Spleen (tissue), 11 donors: ENCODE data around the gene ASH1L. TPM values are rescaled to one million over a fixed set of nuclear protein-coding genes. Genes with fewer than 3 reads are reported as not detected.
"Not testable (repeated sequence)": the region's sequence is repeated elsewhere in the genome, so short reads cannot be mapped to it uniquely, and the experiment has no call there.

Source experiments
- DNase-seq: peaks from one replicate; pipeline ENCODE4 v3.0.0-alpha.2; 2020
- H3K27ac ChIP-seq, 8 donors: fragments of 200-600 bp; sonication (generic) in 7 of 8; 1 replicate in 4 of 8; 2 replicates in 4 of 8; pipeline versions ENCODE4 v1.5.0 to v1.8.0; 2016 to 2021; ENCODE audit warnings: inconsistent platforms in 4 of 8, mild to moderate bottlenecking in 4 of 8, moderate library complexity in 1 of 8
- H3K27me3 ChIP-seq, 7 donors: fragments of 200-600 bp; sonication (generic) in 6 of 7; replicated peaks in 1 of 7; 1 replicate in 4 of 7; 2 replicates in 3 of 7; pipeline versions ENCODE4 v1.5.0 to v1.8.0; 2016 to 2021; ENCODE audit warnings: inconsistent platforms in 3 of 7, mild to moderate bottlenecking in 1 of 7
- H3K36me3 ChIP-seq, 6 donors: fragments of 200-600 bp; sonication (generic) in 5 of 6; 1 replicate in 4 of 6; 2 replicates in 2 of 6; pipeline versions ENCODE4 v1.5.0 to v1.8.0; 2016 to 2021; ENCODE audit warnings: inconsistent platforms in 2 of 6
- H3K4me1 ChIP-seq, 6 donors: fragments of 200-600 bp; sonication (generic) in 5 of 6; 1 replicate in 3 of 6; 2 replicates in 3 of 6; pipeline versions ENCODE4 v1.5.0 to v1.8.0; 2016 to 2021; ENCODE audit warnings: inconsistent platforms in 3 of 6
- H3K4me3 ChIP-seq, 8 donors: fragments of 200-600 bp; sonication (generic) in 7 of 8; 1 replicate in 4 of 8; 2 replicates in 4 of 8; pipeline versions ENCODE4 v1.5.0 to v1.8.0; 2016 to 2021; ENCODE audit warnings: inconsistent platforms in 4 of 8, mild to moderate bottlenecking in 4 of 8, moderate library complexity in 2 of 8
- H3K9me3 ChIP-seq, 8 donors: fragments of 200-600 bp; sonication (generic) in 7 of 8; 1 replicate in 4 of 8; 2 replicates in 4 of 8; pipeline versions ENCODE4 v1.5.0 to v1.8.0; 2016 to 2021; ENCODE audit warnings: inconsistent platforms in 4 of 8
- CTCF ChIP-seq, 11 experiments: fragments of 200-600 bp in 7 of 11; fragments of 450-650 bp in 4 of 11; sonication (generic) in 4 of 11; IDR thresholded peaks in 8 of 11; conservative IDR thresholded peaks in 3 of 11; 1 replicate in 7 of 11; 2 replicates in 4 of 11; pipeline versions ENCODE4 v1.4.0 to v1.8.0; 2016 to 2021; ENCODE audit warnings: antibody characterized with exemption in 11 of 11, inconsistent platforms in 4 of 11, mild to moderate bottlenecking in 1 of 11
- POLR2A ChIP-seq, 3 donors: fragments of 450-650 bp; IDR thresholded peaks; one replicate each; pipeline ENCODE4 v1.5.1; 2017; ENCODE audit warnings: antibody characterized with exemption in 3 of 3, mild to moderate bottlenecking in 1 of 3
- POLR2AphosphoS5 ChIP-seq, 3 donors: sonication (generic); formaldehyde crosslinking; IDR thresholded peaks; one replicate each; pipeline ENCODE4 v1.5.1; 2017; ENCODE audit warnings: antibody characterized with exemption in 3 of 3
- WGBS, 5 donors: extraction: QIAGEN DNeasy Blood & Tissue Kit in 3 of 5; methylation state at CpG; one replicate each; pipeline versions ENCODE4 v1.1.5 to v1.1.7; 2013 to 2018; 5-methylcytosine and 5-hydroxymethylcytosine counted together
- intact Hi-C: fragments of 100-400 bp; cut with DNase I; formaldehyde crosslinking; loops from one replicate; pipeline ENCODE4 v1.15.0; 2023; ENCODE audit warnings: low total_unique reads
- polyA plus RNA-seq, 3 donors: library from polyadenylated mRNA; stranded (reverse); fragments of 200-250 nt; gene quantifications; one replicate each; pipeline ENCODE4 v1.2.1, GENCODE V29; 2013
- total RNA-seq, 7 donors: library from RNA; depleted of rRNA in 3 of 7; stranded (reverse); fragments of >200 nt in 3 of 7; fragmentation: NEBNext Ultra II Directional in 4 of 7; extraction: Animal tissue kit (Norgen Biotek cat#: 25700) in 4 of 7; gene quantifications; one replicate each; pipeline versions ENCODE4 v1.1.0 to v1.2.1, GENCODE V29; 2016 to 2021
- donor health status: healthy with polysubstance abuse.
- donor health status: DM: no; HTN: no; CAD: no; lungs with moderate emphysema.
- donor health status: DM: no; HTN: no; CAD: no.
- donor health status: Bipolar disorder and iron deficiency.
- donor health status: healthy.
- donor health status: DM: no; HTN: no; CAD: no.
- donor health status: DM: yes; HTN: yes; CAD: no.

ASH1L gene
- total and polyA plus RNA-seq, 10 donors = 2.5 to 89.8 (median 69.1) TPM

- intact Hi-C loops = no loop called here
- no peaks in the 10 kb centered on the region for H3K4me1 ChIP-seq
- H3K9me3 ChIP-seq = no peaks in the 10 kb centered on the region
- no peak overlapping the region for H3K4me3 ChIP-seq
- H3K36me3 ChIP-seq = peaks cover 0 to 65% (median 3%) of the 10 kb centered on the region in 6 donors
- no peaks in the 10 kb centered on the region for H3K27me3 ChIP-seq
- WGBS, 5 donors = 88 to 96% (median 90%) methylated on average over 7 of the region's 7 CpGs
- no peak for DNase-seq
- TF ChIP-seq POLR2A (IDR thresholded peaks at IDR 0.05) = no peak
- no peak for TF ChIP-seq CTCF (IDR thresholded peaks at IDR 0.05 in 8 of 11, conservative IDR thresholded peaks at IDR 0.05 in 3 of 11)
- TF ChIP-seq POLR2AphosphoS5 (IDR thresholded peaks at IDR 0.05) = no peak
- no peak overlapping the region for H3K27ac ChIP-seq
These were observed 138.5 kb downstream of the ASH1L start for GRCh38 chr1:155424091-155424490.

DNA sequence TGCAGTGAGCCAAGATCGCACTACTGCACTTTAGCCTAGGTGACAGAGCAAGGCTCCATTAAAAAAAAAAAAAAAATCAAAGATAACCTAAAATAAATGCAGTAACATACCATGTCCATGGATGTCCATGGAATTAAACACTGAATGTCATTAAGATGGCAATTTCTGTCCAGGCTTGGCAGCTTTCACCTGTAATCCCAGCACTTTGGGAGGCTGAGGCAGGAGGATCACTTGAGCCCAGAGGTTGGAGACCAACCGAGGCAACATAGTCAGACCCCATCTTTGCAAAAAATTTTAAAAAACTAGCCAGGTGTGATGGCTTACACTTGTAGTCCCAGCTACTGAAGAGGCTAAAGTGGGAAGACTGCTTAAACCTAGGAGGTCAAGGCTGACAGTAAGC lies 141.8 kb downstream of the ASH1L start:
- H3K36me3 ChIP-seq = peaks cover 0 to 65% (median 4%) of the 10 kb centered on the region in 6 donors
- no peak for DNase-seq
- no peaks in the 10 kb centered on the region for H3K27me3 ChIP-seq
- intact Hi-C loops = no loop called here
- H3K4me1 ChIP-seq = no peaks in the 10 kb centered on the region
- H3K9me3 ChIP-seq = no peaks in the 10 kb centered on the region
- 97 to 100% (median 98%) methylated on average over 2 of the region's 2 CpGs for WGBS, 5 donors
- no peak overlapping the region for H3K27ac ChIP-seq
- H3K4me3 ChIP-seq = no peak overlapping the region
- TF ChIP-seq POLR2A (IDR thresholded peaks at IDR 0.05) (no peak), CTCF (IDR thresholded peaks at IDR 0.05 in 8 of 11, conservative IDR thresholded peaks at IDR 0.05 in 3 of 11) (no peak), POLR2AphosphoS5 (IDR thresholded peaks at IDR 0.05) (no peak)

DNA sequence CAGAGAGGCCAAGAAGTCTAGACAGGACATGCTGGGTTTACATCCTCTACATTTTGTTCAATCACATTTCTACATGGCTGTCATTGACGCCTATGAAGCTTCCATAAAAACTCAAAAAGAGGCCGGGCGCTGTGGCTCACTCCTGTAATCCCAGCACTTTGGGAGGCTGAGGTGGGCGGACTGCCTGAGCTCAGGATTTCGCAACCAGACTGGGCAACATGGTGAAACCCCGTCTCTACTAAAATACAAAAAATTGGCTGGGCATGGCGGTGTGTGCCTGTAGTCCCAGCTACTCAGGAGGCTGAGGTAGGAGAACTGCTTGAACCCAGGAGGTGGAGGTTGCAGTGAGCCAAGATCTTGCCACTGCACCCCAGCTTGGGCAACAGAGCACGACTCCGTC lies 150.8 kb downstream of the ASH1L start:
- H3K4me1 ChIP-seq, DNase-seq, H3K27me3 ChIP-seq, intact Hi-C loops, H3K27ac ChIP-seq, H3K9me3 ChIP-seq, H3K4me3 ChIP-seq: not testable (repeated sequence)
- WGBS, 5 donors = 90 to 95% (median 93%) methylated on average over 9 of the region's 9 CpGs
- H3K36me3 ChIP-seq = peaks cover 0 to 96% (median 34%) of the 10 kb centered on the region in 6 donors

- WGBS, 5 donors = 96 to 100% (median 100%) methylated on average over 1 of the region's 1 CpG
- Histone ChIP-seq H3K36me3 (peaks cover 0 to 96% (median 34%) of the 10 kb centered on the region in 6 donors), H3K27me3 (no peaks in the 10 kb centered on the region), H3K4me3 (no peak overlapping the region), H3K4me1 (no peaks in the 10 kb centered on the region), H3K27ac (no peak overlapping the region), H3K9me3 (no peaks in the 10 kb centered on the region)
- intact Hi-C loops = no loop called here
- TF ChIP-seq CTCF (IDR thresholded peaks at IDR 0.05 in 8 of 11, conservative IDR thresholded peaks at IDR 0.05 in 3 of 11) (no peak), POLR2A (IDR thresholded peaks at IDR 0.05) (no peak), POLR2AphosphoS5 (IDR thresholded peaks at IDR 0.05) (no peak)
- no peak for DNase-seq
These were observed 151.7 kb downstream of the ASH1L start for GRCh38 chr1:155410931-155411330.
